HepG2 (cell line): Measurements from ENCODE around the gene NIP7. TPM values are rescaled to one million over a fixed set of nuclear protein-coding genes. Genes with fewer than 3 reads are reported as not detected.

Source experiments
- BCLAF1 ChIP-seq: fragments of 450-650 bp; IDR thresholded peaks from 2 replicates; pipeline ENCODE4 v1.6.1; 2017; ENCODE audit warnings: mild to moderate bottlenecking
- FOXP1 ChIP-seq, 2 experiments: fragments of 450-650 bp in 1 of 2; IDR thresholded peaks; 2 replicates each; pipeline ENCODE4 v1.6.1; 2017 to 2018; ENCODE audit warnings: antibody characterized with exemption in 1 of 2
- GATAD1 ChIP-seq: IDR thresholded peaks from 2 replicates; pipeline ENCODE4 v1.6.1; 2016; ENCODE audit warnings: missing genetic modification reagents, missing compliant biosample characterization
- GFI1 ChIP-seq: sonication (generic); formaldehyde crosslinking; IDR thresholded peaks from 2 replicates; pipeline ENCODE4 v1.5.0; 2020; ENCODE audit warnings: missing genetic modification reagents, mild to moderate bottlenecking, borderline replicate concordance
- GTF3A ChIP-seq: sonication (generic); formaldehyde crosslinking; conservative IDR thresholded peaks from 2 replicates; pipeline ENCODE4 v1.4.0; 2020; ENCODE audit warnings: mild to moderate bottlenecking, missing genetic modification reagents
- HIVEP1 ChIP-seq: sonication (generic); formaldehyde crosslinking; IDR thresholded peaks from 2 replicates; pipeline ENCODE4 v1.4.0; 2020; ENCODE audit warnings: mild to moderate bottlenecking, missing genetic modification reagents
- HMGA1 ChIP-seq: sonication (generic); formaldehyde crosslinking; conservative IDR thresholded peaks from 2 replicates; pipeline ENCODE4 v1.4.0; 2020; ENCODE audit warnings: missing genetic modification reagents
- MATR3 ChIP-seq: sonication (generic); formaldehyde crosslinking; IDR thresholded peaks from 2 replicates; pipeline ENCODE4 v1.4.0; 2020; ENCODE audit warnings: missing genetic modification reagents
- MED1 ChIP-seq: sonication (generic); formaldehyde crosslinking; IDR thresholded peaks from 2 replicates; pipeline ENCODE4 v1.4.0; 2020; ENCODE audit warnings: missing genetic modification reagents
- MEIS1 ChIP-seq: sonication (generic); formaldehyde crosslinking; IDR thresholded peaks from 2 replicates; pipeline ENCODE4 v1.9.0; 2021; ENCODE audit warnings: mild to moderate bottlenecking, missing genetic modification reagents, moderate library complexity, borderline replicate concordance
- MNT ChIP-seq: fragments of 450-650 bp; IDR thresholded peaks from 2 replicates; pipeline ENCODE4 v1.6.1; 2016
- PHF8 ChIP-seq: sonication (generic); formaldehyde crosslinking; IDR thresholded peaks from 2 replicates; pipeline ENCODE4 v1.5.0; 2020; ENCODE audit warnings: missing genetic modification reagents
- PLRG1 ChIP-seq: fragments of 450-650 bp; conservative IDR thresholded peaks from 2 replicates; pipeline ENCODE4 v1.6.1; 2016
- SALL2 ChIP-seq: sonication (generic); formaldehyde crosslinking; IDR thresholded peaks from 2 replicates; pipeline ENCODE4 v1.8.1; 2023; ENCODE audit warnings: mild to moderate bottlenecking, missing genetic modification reagents, inconsistent platforms
- SNAI1 ChIP-seq: sonication (generic); formaldehyde crosslinking; IDR thresholded peaks from 2 replicates; pipeline ENCODE4 v1.5.0; 2020; ENCODE audit warnings: mild to moderate bottlenecking, missing genetic modification reagents, borderline replicate concordance
- STAG1 ChIP-seq: sonication (generic); formaldehyde crosslinking; IDR thresholded peaks from 2 replicates; pipeline ENCODE4 v1.4.0; 2020; ENCODE audit warnings: missing genetic modification reagents
- TFDP2 ChIP-seq: sonication (generic); formaldehyde crosslinking; IDR thresholded peaks from 2 replicates; pipeline ENCODE4 v1.4.0; 2020; ENCODE audit warnings: missing genetic modification reagents
- ZBED4 ChIP-seq: sonication (generic); formaldehyde crosslinking; IDR thresholded peaks from 2 replicates; pipeline ENCODE4 v1.4.0; 2020; ENCODE audit warnings: missing genetic modification reagents, borderline replicate concordance
- ZKSCAN5 ChIP-seq: sonication (generic); formaldehyde crosslinking; IDR thresholded peaks from 2 replicates; pipeline ENCODE4 v1.5.1; 2020; ENCODE audit warnings: mild to moderate bottlenecking, missing genetic modification reagents
- ZNF326 ChIP-seq: sonication (generic); formaldehyde crosslinking; IDR thresholded peaks from 2 replicates; pipeline ENCODE4 v1.4.0; 2020; ENCODE audit warnings: missing genetic modification reagents, borderline replicate concordance
- ZNF44 ChIP-seq: sonication (generic); formaldehyde crosslinking; IDR thresholded peaks from 2 replicates; pipeline ENCODE4 v1.5.1; 2020; ENCODE audit warnings: mild to moderate bottlenecking, missing genetic modification reagents
- ZNF550 ChIP-seq: sonication (generic); formaldehyde crosslinking; IDR thresholded peaks from 2 replicates; pipeline ENCODE4 v1.4.0; 2020; ENCODE audit warnings: mild to moderate bottlenecking, missing genetic modification reagents, borderline replicate concordance
- polyA plus RNA-seq, 8 experiments: library from polyadenylated mRNA; depleted of rRNA in 3 of 8; stranded (reverse) in 7 of 8; unstranded in 1 of 8; fragments of >200 nt; fragmentation: Illumina TruSeq in 4 of 8; extraction: Trizol in 4 of 8; gene quantifications; 2 replicates each; pipeline versions ENCODE4 v1.2.1 to v1.2.3, GENCODE V29; 2011 to 2016; ENCODE audit warnings: low read depth in 4 of 8, missing spikeins in 1 of 8, mixed read lengths in 1 of 8; ENCODE audit not compliant: insufficient read depth in 1 of 8
- total RNA-seq, 5 experiments: library from RNA; depleted of rRNA; stranded (reverse); fragments of >200 nt; fragmentation: Illumina TruSeq; extraction: Trizol; gene quantifications; 2 replicates each; pipeline ENCODE4 v1.2.3, GENCODE V29; 2016; ENCODE audit warnings: low read depth in 1 of 5

The NIP7 gene
- total and polyA plus RNA-seq, 2 of the 13 experiments (the other 11 are each of a cell fraction or from before 2014, with no cell fraction given): 15.3 to 114 TPM

- TF ChIP-seq TFDP2 (CRISPR knock-in tag): peak; percentile 71
- TF ChIP-seq PLRG1: no peak
- no peak for TF ChIP-seq ZBED4 (CRISPR knock-in tag)
- 0 out of 2 replicates have a peak, but pooled peaks have one; percentile 23 for TF ChIP-seq HIVEP1 (CRISPR knock-in tag)
- TF ChIP-seq ZKSCAN5 (CRISPR knock-in tag): no peak
- no peak for TF ChIP-seq BCLAF1
- TF ChIP-seq GTF3A (CRISPR knock-in tag): no peak
- TF ChIP-seq SNAI1 (CRISPR knock-in tag): no peak
- 0 out of 2 replicates have a peak, but pooled peaks have one; percentile 34 for TF ChIP-seq PHF8 (CRISPR knock-in tag)
- TF ChIP-seq SALL2 (CRISPR knock-in tag): no peak
- TF ChIP-seq ZNF326: no peak
- TF ChIP-seq ZNF44 (CRISPR knock-in tag): no peak
- 0 out of 2 replicates have a peak, but pooled peaks have one; percentile 34 for TF ChIP-seq GFI1 (CRISPR knock-in tag)
- TF ChIP-seq MATR3: no peak
- TF ChIP-seq MNT: peak; percentile 85
- TF ChIP-seq STAG1 (CRISPR knock-in tag): no peak
- TF ChIP-seq GATAD1 (CRISPR knock-in tag): peak; percentile 73
- TF ChIP-seq FOXP1 (IDR thresholded peaks at IDR 0.05): no peak
- peak; percentile 61 for TF ChIP-seq FOXP1 (CRISPR knock-in tag; IDR thresholded peaks at IDR 0.05)
- no peak for TF ChIP-seq HMGA1 (CRISPR knock-in tag)
- TF ChIP-seq ZNF550 (CRISPR knock-in tag): no peak
- peak; percentile 83 for TF ChIP-seq MED1 (CRISPR knock-in tag)
- peak; percentile 52; the same call in 1 of the 2 replicates for TF ChIP-seq MEIS1 (CRISPR knock-in tag)
Observed at GRCh38 chr16:69326172-69326873, 13.2 kb upstream of the NIP7 start (continued).
